B cell (primary cell): ENCODE data around the gene CDK5RAP3. TPM values are rescaled to one million over a fixed set of nuclear protein-coding genes. Genes with fewer than 3 reads are reported as not detected.

Source experiments
- ATAC-seq: fragments of 200-7000 bp; cut with Tn5 transposase; one replicate; pipeline ENCODE4 v1.10.0; 2021; ENCODE audit warnings: low read depth, mild to moderate bottlenecking, moderate number of reproducible peaks, moderate library complexity
- CTCF ChIA-PET: fragments of 350-600 bp; sonication (Branson Sonifier 250); formaldehyde crosslinking; loops from one replicate; lab custom pipeline; 2021; ENCODE audit warnings: antibody characterized with exemption, inconsistent platforms; lab: Charles Lee
- POLR2A ChIA-PET: fragments of 350-600 bp; sonication (Branson Sonifier 250); formaldehyde crosslinking; loops from one replicate; lab custom pipeline; 2021; ENCODE audit warnings: antibody characterized with exemption; lab: Charles Lee
- DNase-seq: peaks from one replicate; pipeline ENCODE4 v3.0.0; 2013
- H2AFZ ChIP-seq: 2 replicates; pipeline ENCODE4 v1.6.1; 2012; ENCODE audit warnings: mild to moderate bottlenecking, low read depth, low read length; ENCODE audit not compliant: insufficient read depth, poor library complexity, severe bottlenecking
- H3K27ac ChIP-seq, 2 donors: 1 replicate in 1 of 2; 2 replicates in 1 of 2; pipeline ENCODE4 v1.5.1; 2012 to 2013; ENCODE audit warnings: low read length in 2 of 2, mild to moderate bottlenecking in 2 of 2, moderate library complexity in 1 of 2
- H3K27me3 ChIP-seq, 4 experiments: fragments of 200-600 bp in 1 of 4; sonication (generic) in 1 of 4; replicated peaks in 1 of 4; 1 replicate in 2 of 4; 2 replicates in 2 of 4; pipeline versions ENCODE4 v1.6.1 to v1.7.0; 2013 to 2016; ENCODE audit warnings: low read length in 3 of 4, mild to moderate bottlenecking in 2 of 4, mixed read lengths in 1 of 4, moderate library complexity in 1 of 4; ENCODE audit not compliant: insufficient read depth in 4 of 4, control insufficient read depth in 3 of 4; ENCODE audit errors: control extremely low read depth in 1 of 4
- H3K36me3 ChIP-seq, 2 experiments: replicated peaks in 1 of 2; 1 replicate in 1 of 2; 2 replicates in 1 of 2; pipeline versions ENCODE4 v1.6.1 to v1.7.1; 2013; ENCODE audit warnings: low read length in 1 of 2; ENCODE audit not compliant: insufficient read depth in 2 of 2, control insufficient read depth in 1 of 2; ENCODE audit errors: control extremely low read depth in 1 of 2, extremely low read depth in 1 of 2
- H3K4me1 ChIP-seq, 2 donors: fragments of 200-600 bp in 1 of 2; sonication (generic) in 1 of 2; 1 replicate in 1 of 2; 2 replicates in 1 of 2; pipeline versions ENCODE4 v1.5.1 to v1.6.1; 2013 to 2017; ENCODE audit warnings: low read length in 2 of 2; ENCODE audit not compliant: control insufficient read depth in 2 of 2, insufficient read depth in 2 of 2
- H3K4me2 ChIP-seq: replicated peaks from 2 replicates; pipeline ENCODE3; 2012; ENCODE audit warnings: mild to moderate bottlenecking, low read depth, low read length; ENCODE audit not compliant: poor library complexity, severe bottlenecking
- H3K4me3 ChIP-seq, 5 experiments: fragments of 200-600 bp in 1 of 5; sonication (generic) in 1 of 5; 1 replicate in 3 of 5; 2 replicates in 2 of 5; pipeline versions ENCODE4 v1.5.1 to v1.7.0; 2011 to 2016; ENCODE audit warnings: low read length in 4 of 5, mild to moderate bottlenecking in 4 of 5, low read depth in 2 of 5, control low read depth in 1 of 5, moderate library complexity in 1 of 5; ENCODE audit not compliant: insufficient read depth in 1 of 5; ENCODE audit errors: control extremely low read depth in 1 of 5, extremely low read depth in 1 of 5
- H3K79me2 ChIP-seq: fragments of 200-600 bp; sonication (generic); one replicate; pipeline ENCODE4 v1.6.0; 2016; ENCODE audit warnings: low read length; ENCODE audit not compliant: control insufficient read depth, insufficient read depth
- H3K9ac ChIP-seq: fragments of 200-600 bp; sonication (generic); 2 replicates; pipeline ENCODE4 v1.6.1; 2017; ENCODE audit warnings: mild to moderate bottlenecking, low read length, moderate library complexity
- H3K9me3 ChIP-seq, 3 donors: one replicate each; pipeline versions ENCODE4 v1.6.1 to v1.7.1; 2013; ENCODE audit warnings: low read length in 2 of 3; ENCODE audit not compliant: control insufficient read depth in 2 of 3, insufficient read depth in 1 of 3; ENCODE audit errors: control extremely low read depth in 1 of 3
- H4K20me1 ChIP-seq: 2 replicates; pipeline ENCODE4 v1.6.0; 2012; ENCODE audit warnings: mild to moderate bottlenecking, low read length; ENCODE audit not compliant: insufficient read depth, control insufficient read depth, poor library complexity, severe bottlenecking
- H3K27ac Mint-ChIP-seq: one replicate; pipeline ENCODE4 v1.8.0; 2021; ENCODE audit warnings: mixed read lengths
- H3K27me3 Mint-ChIP-seq: one replicate; pipeline ENCODE4 v1.8.0; 2021; ENCODE audit warnings: mixed read lengths
- H3K4me1 Mint-ChIP-seq: one replicate; pipeline ENCODE4 v1.8.0; 2021; ENCODE audit warnings: mixed read lengths
- H3K4me3 Mint-ChIP-seq: one replicate; pipeline ENCODE4 v1.8.0; 2021; ENCODE audit warnings: mixed read lengths
- H3K9me3 Mint-ChIP-seq: one replicate; pipeline ENCODE4 v1.8.0; 2022; ENCODE audit warnings: mixed read lengths; ENCODE audit not compliant: insufficient read depth
- EZH2 ChIP-seq: IDR thresholded peaks from 2 replicates; pipeline ENCODE4 v1.6.1; 2012; ENCODE audit warnings: borderline replicate concordance, low read depth, mild to moderate bottlenecking, moderate library complexity, low read length; ENCODE audit not compliant: insufficient read depth, poor library complexity, severe bottlenecking
- WGBS: methylation state at CpG from one replicate; pipeline ENCODE4 v1.1.5; 2013; ENCODE audit warnings: missing lambda C conversion rate; ENCODE audit not compliant: insufficient coverage; 5-methylcytosine and 5-hydroxymethylcytosine counted together
- intact Hi-C: fragments of 100-400 bp; cut with micrococcal nuclease; formaldehyde crosslinking; loops from one replicate; pipeline ENCODE4 v1.10.0; 2022
- polyA plus RNA-seq: library from polyadenylated mRNA; depleted of rRNA; stranded (reverse); fragments of >200 nt; gene quantifications from 2 replicates; pipeline ENCODE4 v1.2.3, GENCODE V29; 2012
- total RNA-seq, 2 donors: library from RNA; stranded (reverse); fragments of 120-200 nt in 1 of 2; gene quantifications; 1 replicate in 1 of 2; 2 replicates in 1 of 2; pipeline versions ENCODE4 v1.2.3 to v1.2.4, GENCODE V29; 2013 to 2022
- TF ChIP-seq, protein P1 (sequence below): fragments of 200-600 bp; IDR thresholded peaks from one replicate; pipeline ENCODE4 v1.8.0; 2022; ENCODE audit warnings: antibody characterized with exemption, mild to moderate bottlenecking

Gene CDK5RAP3
- total and polyA plus RNA-seq, 2 donors (not counting 1 experiment from before 2014, with no cell fraction given) = 417 to 728 TPM

DNA sequence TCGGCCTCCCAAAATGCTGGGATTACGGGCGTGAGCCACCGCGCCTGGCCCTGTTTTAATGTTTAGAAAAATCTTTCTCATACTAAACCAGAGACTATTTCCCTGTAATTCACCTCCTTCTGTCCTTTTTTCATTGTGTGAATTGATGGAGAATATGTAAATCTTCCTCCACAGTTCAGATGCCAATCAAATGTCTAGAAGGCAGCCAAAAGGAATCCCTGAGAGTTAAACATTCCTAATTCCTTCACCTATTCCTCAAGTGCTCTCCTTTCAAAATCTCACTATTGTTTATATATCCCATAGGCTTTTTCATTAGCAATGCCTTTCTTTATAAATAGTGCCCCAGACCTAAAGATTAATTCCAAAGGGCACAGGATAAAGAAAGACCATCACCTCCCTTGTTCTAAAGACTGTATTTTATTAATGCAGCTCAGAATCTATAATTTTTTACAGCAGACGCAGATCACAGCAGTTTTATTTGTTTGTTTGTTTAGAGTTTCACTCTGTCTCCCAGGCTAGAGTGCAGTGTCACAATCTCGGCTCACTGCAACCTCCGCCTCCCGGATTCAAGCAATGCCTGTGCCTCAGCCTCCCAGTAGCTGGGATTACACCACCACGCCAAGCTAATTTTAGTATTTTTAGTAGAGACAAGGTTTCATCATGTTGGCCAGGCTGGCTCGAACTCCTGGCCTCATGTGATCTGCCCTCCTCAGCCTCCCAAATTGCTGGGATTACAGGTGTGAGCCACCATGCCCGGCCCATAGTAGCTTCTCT is 36.2 kb downstream of the CDK5RAP3 start:
- Histone ChIP-seq H3K79me2 (no peaks in the 10 kb centered on the region), H2AFZ (no peak overlapping the region), H3K4me3 (no peak overlapping the region), H3K4me2 (no peak overlapping the region), H3K27ac (no peak overlapping the region), H3K9ac (no peak overlapping the region), H3K27me3 (peaks cover 0 to 18% (median 8%) of the 10 kb centered on the region in 4 experiments), H3K36me3 (no peaks in the 10 kb centered on the region), H3K9me3 (peaks cover 0 to 3% (median 0%) of the 10 kb centered on the region in 3 donors), H4K20me1 (no peaks in the 10 kb centered on the region), H3K4me1 (peaks cover 8 to 9% of the 10 kb centered on the region in 2 donors)
- peaks cover 13% of the 10 kb centered on the region for H3K4me1 Mint-ChIP-seq
- no peak overlapping the region for H3K27ac Mint-ChIP-seq
- no peak for DNase-seq
- H3K4me3 Mint-ChIP-seq = no peak overlapping the region
- ChIA-PET POLR2A (interaction anchor here (0.7 to 1.1 kb wide), 2 partner anchors 26 to 1908 kb away, joined by 3 read pairs; no protein-coding TSS in a partner anchor), CTCF (interaction anchor here (1.0 to 1.8 kb wide), 2 partner anchors 11 to 55 kb away, joined by 3 to 5 read pairs; no protein-coding TSS in a partner anchor)
- intact Hi-C loops = no loop called here
- ATAC-seq = no peak
- 98% methylated on average over 4 of the region's 12 CpGs for WGBS
- H3K9me3 Mint-ChIP-seq = no peaks in the 10 kb centered on the region
- H3K27me3 Mint-ChIP-seq = peaks cover 30% of the 10 kb centered on the region
- TF ChIP-seq EZH2 = no peak
- TF ChIP-seq, protein P1, sequence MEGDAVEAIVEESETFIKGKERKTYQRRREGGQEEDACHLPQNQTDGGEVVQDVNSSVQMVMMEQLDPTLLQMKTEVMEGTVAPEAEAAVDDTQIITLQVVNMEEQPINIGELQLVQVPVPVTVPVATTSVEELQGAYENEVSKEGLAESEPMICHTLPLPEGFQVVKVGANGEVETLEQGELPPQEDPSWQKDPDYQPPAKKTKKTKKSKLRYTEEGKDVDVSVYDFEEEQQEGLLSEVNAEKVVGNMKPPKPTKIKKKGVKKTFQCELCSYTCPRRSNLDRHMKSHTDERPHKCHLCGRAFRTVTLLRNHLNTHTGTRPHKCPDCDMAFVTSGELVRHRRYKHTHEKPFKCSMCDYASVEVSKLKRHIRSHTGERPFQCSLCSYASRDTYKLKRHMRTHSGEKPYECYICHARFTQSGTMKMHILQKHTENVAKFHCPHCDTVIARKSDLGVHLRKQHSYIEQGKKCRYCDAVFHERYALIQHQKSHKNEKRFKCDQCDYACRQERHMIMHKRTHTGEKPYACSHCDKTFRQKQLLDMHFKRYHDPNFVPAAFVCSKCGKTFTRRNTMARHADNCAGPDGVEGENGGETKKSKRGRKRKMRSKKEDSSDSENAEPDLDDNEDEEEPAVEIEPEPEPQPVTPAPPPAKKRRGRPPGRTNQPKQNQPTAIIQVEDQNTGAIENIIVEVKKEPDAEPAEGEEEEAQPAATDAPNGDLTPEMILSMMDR = no peak

DNA sequence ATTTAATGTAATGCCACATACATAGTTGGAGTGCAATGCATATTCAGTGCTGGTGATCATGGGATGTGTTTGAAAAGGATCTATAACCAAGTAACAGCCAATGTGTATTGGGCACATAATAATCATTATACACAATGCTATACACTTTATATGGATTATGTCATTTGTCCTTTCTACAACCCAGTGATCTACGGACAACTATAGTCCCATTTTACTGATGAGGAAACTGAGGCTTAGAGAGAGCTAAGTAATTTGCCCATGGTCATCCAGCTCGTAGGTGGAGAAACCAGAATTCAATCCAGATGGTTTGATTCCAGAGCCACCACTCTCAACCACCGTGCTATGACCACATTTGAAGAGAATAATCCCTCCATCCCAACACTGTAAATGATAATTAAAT is 39.3 kb downstream of the CDK5RAP3 start:
- POLR2A ChIA-PET = no interaction called here
- no CpG with 5 or more reads among the region's 3 CpGs for WGBS

More for the DNA sequence above, 39.3 kb downstream of the CDK5RAP3 start:
- no peaks in the 10 kb centered on the region for H3K36me3 ChIP-seq
- Mint-ChIP-seq H3K27ac (no peak overlapping the region), H3K9me3 (no peaks in the 10 kb centered on the region), H3K4me1 (peaks cover 17% of the 10 kb centered on the region), H3K4me3 (no peak overlapping the region), H3K27me3 (peaks cover 38% of the 10 kb centered on the region)
- no peaks in the 10 kb centered on the region for H3K79me2 ChIP-seq
- peaks cover 0 to 38% (median 19%) of the 10 kb centered on the region in 4 experiments for H3K27me3 ChIP-seq
- intact Hi-C loops = loop anchor here (2.0 kb wide), 1 partner anchor 39 kb away; the partner anchor contains the start of gene CDK5RAP3
- DNase-seq (no peak), ATAC-seq (no peak)
- no peak overlapping the region for H2AFZ ChIP-seq
- peaks cover 14% of the 10 kb centered on the region in 2 donors for H3K4me1 ChIP-seq
- no peak overlapping the region for H3K27ac ChIP-seq
- H3K9me3 ChIP-seq = peaks cover 0 to 3% (median 0%) of the 10 kb centered on the region in 3 donors
- no peak overlapping the region for H3K9ac ChIP-seq
- H3K4me3 ChIP-seq = no peak overlapping the region
- no peaks in the 10 kb centered on the region for H4K20me1 ChIP-seq
- CTCF ChIA-PET = interaction anchor here (1.1 to 2.7 kb wide), 7 partner anchors 9 to 101 kb away, joined by 3 to 11 read pairs (median 4); no protein-coding TSS in a partner anchor
- H3K4me2 ChIP-seq = no peak overlapping the region
- TF ChIP-seq, protein P1 = no peak
- no peak for TF ChIP-seq EZH2
